NCI-H2196 treated with DMSO at 0.1 percent for 48 hours (cell line): Measurements from ENCODE around the gene GNB3.
A peak's percentile ranks its signal among the peaks of the same experiment; 100 is the strongest.

Experiments used
- DNase-seq: peaks from one replicate; lab custom pipeline; 2025; ENCODE audit not compliant: unreplicated experiment; lab: John Stamatoyannopoulos, UW

GNB3 gene

GRCh38 chr12:6840761-6841515 is at the start of gene GNB3:
Gene GNB3, plus strand, starts transcription at chr12:6840925. Its CDS starts 363 bp downstream, at chr12:6841288.
- no peak for DNase-seq

- DNase-seq = no peak
These were observed 48.7 kb upstream of the GNB3 start for GRCh38 chr12:6791931-6792520.

GRCh38 chr12:6792522-6793201 is 48.1 kb upstream of the GNB3 start:
- no peak for DNase-seq

GRCh38 chr12:6795088-6795487 is 45.6 kb upstream of the GNB3 start:
- DNase-seq = no peak

GRCh38 chr12:6796576-6796975 is 44.1 kb upstream of the GNB3 start:
- DNase-seq = no peak

- no peak for DNase-seq
These were observed 41.6 kb upstream of the GNB3 start for GRCh38 chr12:6799147-6799546.

GRCh38 chr12:6807170-6807569 is 33.6 kb upstream of the GNB3 start:
- no peak for DNase-seq

- DNase-seq = no peak
These were observed 31.7 kb upstream of the GNB3 start for GRCh38 chr12:6809056-6809455.

GRCh38 chr12:6810758-6811157 is 30.0 kb upstream of the GNB3 start:
- DNase-seq = no peak

- no peak for DNase-seq
These were observed 27.4 kb upstream of the GNB3 start for GRCh38 chr12:6813363-6813762.

GRCh38 chr12:6816598-6816997 is 24.1 kb upstream of the GNB3 start:
- no peak for DNase-seq

- DNase-seq = no peak
These were observed 23.6 kb upstream of the GNB3 start for GRCh38 chr12:6817098-6817497.

GRCh38 chr12:6817662-6818157 is 23.0 kb upstream of the GNB3 start:
- no peak for DNase-seq

GRCh38 chr12:6818222-6818621 is 22.5 kb upstream of the GNB3 start:
- no peak for DNase-seq

GRCh38 chr12:6818645-6819044 is 22.1 kb upstream of the GNB3 start:
- no peak for DNase-seq

GRCh38 chr12:6819106-6820030 is 21.4 kb upstream of the GNB3 start:
- no peak for DNase-seq

- DNase-seq = no peak
These were observed 20.6 kb upstream of the GNB3 start for GRCh38 chr12:6820166-6820565.

GRCh38 chr12:6821591-6822425 is 18.9 kb upstream of the GNB3 start, which contains the start of gene GPR162:
Gene GPR162, plus strand, starts transcription at chr12:6821821. Its CDS starts 2,078 bp downstream, at chr12:6823899.
- DNase-seq = peak; percentile 31

- DNase-seq = no peak
These were observed 18.1 kb upstream of the GNB3 start for GRCh38 chr12:6822426-6823135.
